Central memory CD4-positive, alpha-beta T cell (primary cell): Measurements from ENCODE around the gene TMEM86B.
"Not testable (repeated sequence)": the region's sequence is repeated elsewhere in the genome, so short reads cannot be mapped to it uniquely, and the experiment has no call there.

Source experiments
- DNase-seq: peaks from one replicate; pipeline ENCODE4 v3.0.0; 2022

TMEM86B gene

GRCh38 chr19:55241935-55242464, 13.4 kb upstream of the TMEM86B start:
- DNase-seq: no peak

DNA sequence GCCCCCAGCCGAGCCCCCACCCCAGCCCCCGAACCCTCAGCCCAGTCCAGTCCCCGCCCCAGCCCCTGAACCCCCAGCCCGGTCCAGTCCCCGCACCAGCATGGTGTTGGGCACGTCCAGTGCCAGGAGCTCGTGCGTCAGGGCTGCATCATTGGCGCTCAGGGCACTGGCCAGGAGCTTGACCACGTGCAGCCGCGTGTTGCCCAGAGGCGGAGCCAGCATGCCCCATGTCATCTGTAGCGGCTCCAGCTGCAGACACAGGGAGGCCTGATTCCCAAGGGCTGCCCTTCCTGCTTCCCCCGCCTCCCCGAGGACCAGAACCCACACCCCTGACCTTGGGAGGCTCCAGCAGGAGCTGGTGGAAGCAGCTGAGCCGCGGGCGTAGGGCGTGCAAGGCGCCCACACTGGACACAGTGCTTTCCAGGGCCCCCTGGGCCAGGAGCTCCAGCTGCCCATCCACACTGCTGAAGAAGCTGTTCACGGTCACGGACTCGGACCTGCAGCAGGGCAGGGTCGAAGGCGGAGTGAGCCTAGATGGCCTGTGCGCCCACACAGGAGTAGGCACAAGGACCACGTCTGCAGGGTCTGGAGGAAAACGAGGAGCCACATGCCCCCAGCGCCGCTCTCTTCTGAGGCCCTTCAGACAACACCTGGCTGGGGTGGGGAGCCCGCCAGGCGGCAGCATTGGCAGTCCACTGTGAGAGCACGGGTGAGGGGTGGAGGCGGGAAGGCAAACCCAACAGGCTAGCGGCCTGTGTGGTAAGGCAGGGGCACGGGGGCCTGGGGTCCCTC, 12.8 kb upstream of the TMEM86B start:
- DNase-seq: no peak

DNA sequence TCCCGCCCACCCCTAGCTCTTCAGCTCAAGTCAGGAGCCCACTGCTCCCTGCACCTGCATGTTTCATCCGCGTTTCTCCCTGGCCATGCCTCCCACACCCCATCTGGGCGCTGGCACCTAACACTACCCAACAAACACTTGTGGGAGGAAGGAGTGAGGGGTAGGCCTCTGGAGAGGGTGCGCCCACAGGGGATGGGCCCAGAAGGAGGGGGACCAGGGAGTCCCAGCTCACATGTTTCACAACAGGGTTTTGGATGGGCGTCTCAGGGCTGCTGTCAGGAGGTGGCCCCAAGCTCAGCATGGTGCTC, 12.1 kb upstream of the TMEM86B start:
- no peak for DNase-seq

DNA sequence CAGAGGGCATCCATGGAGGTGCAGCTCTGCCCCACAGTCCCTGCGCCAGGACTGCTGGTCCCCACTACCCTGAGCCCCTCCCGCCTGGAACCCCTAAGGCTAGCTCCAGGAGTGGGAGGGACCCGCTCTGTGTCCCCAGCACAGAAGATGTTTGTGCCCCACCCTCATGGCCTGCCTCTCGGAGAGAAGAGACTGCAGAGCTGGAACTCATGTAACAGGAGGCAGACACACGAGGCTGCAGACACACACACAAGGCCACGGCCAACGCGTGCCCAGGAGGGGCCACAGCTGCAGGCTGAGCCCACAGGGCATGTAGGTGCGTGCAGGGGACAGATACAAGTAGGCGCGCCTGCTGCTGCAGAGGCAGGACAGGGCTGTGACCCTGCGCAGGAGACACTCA, 10.4 kb upstream of the TMEM86B start:
- DNase-seq: no peak

DNA sequence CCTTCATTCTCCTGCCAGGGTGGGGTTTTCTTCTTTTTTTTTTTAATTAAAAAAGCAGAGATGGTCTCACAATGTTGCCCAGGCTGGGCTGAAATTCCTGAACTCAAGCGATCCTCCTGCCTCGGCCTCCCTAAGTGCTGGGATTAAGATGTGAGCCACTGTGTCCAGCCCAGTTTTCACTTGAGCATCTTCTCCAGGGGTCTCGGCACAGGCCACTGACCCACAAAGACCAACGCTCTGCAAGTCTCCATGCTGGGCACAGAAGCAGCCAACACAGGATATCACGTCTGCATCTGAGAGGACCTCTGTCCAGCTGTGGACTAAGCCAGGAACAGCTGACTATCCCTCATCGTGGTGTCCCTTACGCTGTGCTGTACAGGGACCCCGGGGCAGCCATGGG, 9.5 kb upstream of the TMEM86B start:
- DNase-seq: no peak

DNA sequence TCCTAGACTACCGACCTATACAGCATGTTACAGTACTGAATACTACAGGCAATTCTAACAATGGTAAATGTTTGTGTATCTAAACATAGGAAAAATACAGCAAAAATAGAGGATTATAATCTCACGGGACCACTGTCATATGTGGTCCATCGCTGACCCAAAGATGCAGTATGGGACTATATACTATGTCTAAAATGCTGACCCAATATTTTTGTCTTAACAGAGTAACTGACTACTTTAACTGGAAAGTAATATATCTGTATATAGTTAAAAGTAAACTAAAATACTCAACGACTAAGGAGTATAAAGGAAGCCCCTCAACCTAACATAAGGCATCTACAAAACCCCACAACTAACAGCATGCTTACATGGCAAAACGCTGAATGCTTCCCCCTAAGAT, 4.4 kb upstream of the TMEM86B start:
- DNase-seq: no peak

DNA sequence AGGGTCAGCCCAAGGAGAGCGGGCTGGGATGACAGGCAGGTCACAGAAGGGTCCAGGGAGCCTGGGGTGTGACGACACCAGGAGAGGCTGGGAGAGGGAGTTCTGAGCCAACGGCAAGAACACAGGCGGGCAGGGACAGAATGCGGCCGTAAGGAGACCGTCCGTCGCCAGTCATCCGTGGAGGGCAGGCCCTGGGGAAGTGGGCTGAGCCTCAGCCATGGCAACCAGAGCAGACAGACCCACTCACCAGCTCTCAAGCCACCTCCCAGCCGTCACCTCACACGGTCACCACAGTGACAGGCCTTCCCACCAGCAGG, 3.7 kb upstream of the TMEM86B start:
- DNase-seq: no peak

DNA sequence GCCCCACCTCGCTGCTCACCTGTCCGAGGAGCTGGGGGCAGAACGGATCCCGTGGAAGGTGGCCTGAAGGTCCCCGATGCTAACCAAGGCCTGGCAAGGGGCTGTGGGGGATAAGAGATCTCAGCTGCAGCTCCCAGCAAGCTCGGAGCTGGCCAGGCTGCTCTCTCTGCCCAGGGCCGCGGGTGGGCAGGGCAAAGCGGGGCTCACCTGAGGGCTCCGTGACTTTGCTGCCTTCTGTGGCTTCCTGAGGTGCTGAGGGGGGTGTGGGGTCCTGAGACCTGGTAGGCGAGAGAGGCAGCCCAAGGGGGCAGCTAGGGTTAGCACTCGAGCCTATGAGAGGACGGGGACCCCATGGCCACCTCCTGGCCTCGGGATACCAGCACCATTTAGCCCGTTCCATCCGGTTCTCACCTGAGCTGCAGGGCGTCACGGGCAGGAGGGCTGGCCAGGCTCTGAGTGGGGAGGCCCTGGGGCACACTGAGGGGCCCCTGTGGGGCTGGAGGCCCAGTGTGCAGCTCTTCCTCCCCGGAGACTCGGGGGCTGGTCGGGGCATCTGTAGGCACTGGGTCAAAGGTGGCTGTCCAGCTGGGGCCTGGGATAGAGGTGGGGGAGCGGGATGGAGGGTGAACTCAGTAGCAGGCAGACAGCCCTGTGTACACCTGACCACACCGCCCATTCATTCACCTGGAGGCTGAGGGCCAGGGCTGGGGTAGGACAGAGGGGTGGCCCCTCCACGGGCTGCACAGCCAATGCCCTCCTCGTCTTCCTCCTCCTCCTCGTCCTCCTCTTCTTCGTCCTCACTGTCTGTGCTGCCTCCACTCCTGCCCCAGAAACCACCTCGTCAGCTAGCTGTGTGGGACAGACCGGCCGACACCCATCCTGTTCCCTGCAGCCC, 3.1 kb upstream of the TMEM86B start:
- DNase-seq: no peak

GRCh38 chr19:55230780-55231179, 2.2 kb upstream of the TMEM86B start:
- DNase-seq: no peak

GRCh38 chr19:55230329-55230728, 1.8 kb upstream of the TMEM86B start:
- DNase-seq: no peak

GRCh38 chr19:55229789-55230182, 1.2 kb upstream of the TMEM86B start:
- no peak for DNase-seq

DNA sequence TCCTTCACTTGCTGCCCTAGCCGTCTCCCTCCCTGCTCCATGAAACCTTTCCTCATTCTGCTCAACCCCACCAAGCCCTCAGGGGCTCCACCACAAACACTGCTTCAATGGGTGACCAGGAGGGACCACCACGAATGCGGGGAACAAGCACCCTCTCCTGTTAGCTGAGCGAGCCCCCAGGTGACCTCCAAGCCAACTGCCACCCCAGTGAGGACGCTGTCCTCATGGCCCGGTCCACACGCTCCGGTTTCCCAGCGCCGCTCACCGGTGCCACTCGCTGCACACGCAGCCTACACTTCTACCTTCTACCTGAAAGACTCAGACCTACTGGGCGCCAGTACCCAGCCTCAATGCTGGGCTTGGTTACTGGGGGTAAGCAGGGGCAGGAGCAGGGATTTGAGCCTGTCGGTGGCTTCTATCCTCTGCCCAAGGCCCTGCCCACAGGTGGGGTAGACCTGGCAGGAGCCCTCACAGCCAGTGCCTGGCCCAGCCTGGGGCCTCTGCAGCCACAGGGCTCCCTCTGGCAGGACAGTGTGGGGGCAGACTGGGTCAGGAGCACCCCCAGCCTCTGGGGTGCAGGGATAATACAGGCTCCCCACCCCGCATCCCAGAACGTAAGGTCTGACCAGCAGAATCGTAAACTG, 704 bp upstream of the TMEM86B start:
- DNase-seq: no peak

DNA sequence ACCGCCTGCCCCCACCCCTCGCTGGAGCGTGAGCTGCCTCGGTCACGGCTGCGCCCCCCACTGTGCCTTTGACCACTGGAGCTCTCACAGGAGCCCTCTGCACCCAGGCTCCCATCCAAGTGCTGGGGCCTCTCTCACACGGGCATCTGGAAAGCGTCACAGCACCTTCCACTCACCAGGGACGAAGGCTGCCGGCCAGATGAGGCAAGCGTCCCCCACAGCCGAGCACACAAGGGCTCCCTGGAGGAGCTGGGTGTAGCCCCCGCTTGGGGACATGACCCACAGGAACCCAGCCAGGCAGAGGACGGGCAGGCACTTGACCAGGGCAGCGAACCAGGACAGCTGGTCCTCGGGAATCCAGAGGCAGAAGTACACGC, 560 bp downstream of the TMEM86B start:
- DNase-seq: no peak

DNA sequence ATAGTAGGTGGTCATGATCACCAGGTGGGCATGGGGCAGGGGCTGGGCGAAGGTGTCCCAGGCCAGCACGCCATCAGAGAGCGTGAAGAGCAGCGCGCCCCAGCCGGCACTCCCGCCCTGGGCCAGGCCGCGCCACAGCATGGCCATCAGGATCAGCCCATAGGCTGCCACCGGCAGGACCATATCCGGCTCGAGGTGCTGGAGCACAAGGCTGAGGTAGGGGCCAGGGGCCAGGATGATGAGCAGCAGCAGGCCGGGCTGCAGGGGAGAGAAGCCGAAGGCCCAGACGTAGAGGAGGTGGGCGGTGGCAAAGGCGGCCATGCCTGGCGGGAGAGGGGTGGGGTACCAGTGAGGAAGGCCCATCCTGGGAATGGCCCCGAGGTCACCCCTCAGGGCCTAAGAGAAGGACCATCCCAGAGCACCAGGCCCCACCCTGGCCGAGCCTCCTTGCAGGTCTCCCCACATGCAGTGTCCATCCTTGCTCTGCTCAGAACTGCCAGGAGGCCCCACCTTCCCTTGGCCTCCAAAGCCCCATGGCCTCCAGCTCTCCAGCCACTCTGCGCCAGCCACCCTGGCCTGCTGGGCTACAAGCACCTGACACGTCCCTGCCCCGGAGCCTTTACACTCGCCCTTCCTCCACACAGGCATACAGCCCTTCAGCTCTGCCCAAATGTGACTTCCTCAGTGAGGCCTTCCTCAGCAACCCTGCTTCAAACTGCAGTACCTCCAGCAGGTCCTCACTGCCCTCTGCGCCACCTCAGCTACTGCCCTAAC, 1.1 kb downstream of the TMEM86B start:
- no peak for DNase-seq

DNA sequence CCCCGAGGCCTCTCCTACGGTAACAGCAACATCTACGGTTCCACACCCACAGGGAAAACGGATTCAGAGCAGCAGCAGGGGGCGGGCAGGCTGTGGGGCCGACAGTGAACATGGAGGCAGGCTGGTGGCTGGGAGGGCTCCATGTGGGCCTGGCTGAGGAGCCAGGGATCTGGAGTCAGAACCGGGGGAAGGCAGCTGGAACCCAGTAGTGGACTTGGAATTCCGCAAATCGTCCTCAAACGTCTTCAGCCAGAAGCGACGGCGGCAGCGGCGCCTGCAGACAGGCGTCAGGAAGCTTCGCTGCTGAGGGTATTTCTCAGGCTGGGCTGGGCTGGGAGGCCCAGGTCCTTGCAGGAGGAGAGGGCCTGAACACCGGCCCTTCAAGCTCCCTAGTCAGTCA, 1.8 kb downstream of the TMEM86B start:
- no peak for DNase-seq

- no peak for DNase-seq
Measured at GRCh38 chr19:55226273-55226672, 2.3 kb downstream of the TMEM86B start.

- DNase-seq: no peak
Measured at GRCh38 chr19:55225415-55225958, 3.1 kb downstream of the TMEM86B start.

DNA sequence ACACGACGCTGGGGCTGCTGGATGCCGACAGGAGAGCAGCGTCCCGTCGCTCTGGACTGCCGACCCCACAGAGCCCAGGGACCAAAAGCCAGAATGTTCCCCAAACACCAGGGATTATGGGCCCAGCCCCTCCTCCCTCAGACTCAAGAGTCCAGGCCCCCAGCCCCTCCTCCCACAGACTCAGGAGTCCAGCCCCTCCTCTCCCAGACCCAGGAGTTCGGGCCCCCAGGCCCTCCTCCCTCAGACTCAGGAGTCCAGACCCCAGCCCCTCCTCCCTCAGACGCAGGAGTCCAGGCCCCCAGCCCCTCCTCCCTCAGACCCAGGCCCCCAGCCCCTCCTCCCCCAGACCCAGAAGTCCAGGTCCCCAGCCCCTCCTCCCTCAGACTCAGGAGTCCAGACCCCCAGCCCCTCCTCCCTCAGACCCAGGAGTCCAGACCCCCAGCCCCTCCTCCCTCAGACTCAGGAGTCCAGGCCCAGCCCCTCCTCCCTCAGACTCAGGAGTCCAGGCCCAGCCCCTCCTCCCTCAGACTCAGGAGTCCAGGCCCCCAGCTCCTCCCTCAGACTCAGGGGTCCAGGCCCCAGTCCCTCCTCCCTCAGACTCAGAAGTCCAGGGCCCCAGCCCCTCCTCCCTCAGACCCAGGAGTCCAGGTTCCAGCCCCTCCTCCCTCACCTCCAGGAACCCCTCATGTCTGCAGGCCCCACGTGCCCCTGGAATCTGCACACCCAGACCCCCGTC, 3.7 kb downstream of the TMEM86B start:
- DNase-seq: not testable (repeated sequence)

DNA sequence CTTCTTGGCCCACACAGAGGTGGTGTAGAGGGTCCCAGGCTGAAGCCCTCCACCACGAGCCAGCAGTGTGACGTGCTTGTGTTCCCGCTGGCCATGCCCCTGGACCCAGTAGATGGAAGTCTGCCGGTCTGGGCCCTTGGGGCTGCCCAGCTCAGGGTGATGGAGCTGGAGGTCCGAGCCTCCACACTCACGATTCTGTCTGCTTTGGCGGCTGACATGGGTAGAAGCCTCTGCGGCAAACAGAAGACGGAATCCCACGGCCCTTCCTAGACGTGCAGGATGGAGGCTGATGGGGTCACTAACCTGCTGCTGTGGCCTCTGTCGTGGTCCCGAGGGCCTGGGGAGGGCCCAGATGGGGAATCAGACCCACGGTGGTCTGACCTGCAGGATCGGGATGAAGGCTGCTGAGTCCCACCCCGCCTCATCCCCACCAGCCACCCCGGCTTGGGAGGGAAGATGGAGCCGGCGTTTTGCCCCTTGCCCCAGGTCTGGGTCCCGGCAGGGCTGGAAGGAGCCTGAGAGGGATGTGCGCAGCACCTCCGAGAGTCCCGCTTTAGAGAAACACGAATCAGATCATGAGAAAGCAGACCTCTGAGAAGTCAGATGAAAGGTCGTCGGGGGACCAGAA, 4.4 kb downstream of the TMEM86B start:
- DNase-seq: no peak

GRCh38 chr19:55223291-55224037, 5.1 kb downstream of the TMEM86B start:
- DNase-seq: no peak

DNA sequence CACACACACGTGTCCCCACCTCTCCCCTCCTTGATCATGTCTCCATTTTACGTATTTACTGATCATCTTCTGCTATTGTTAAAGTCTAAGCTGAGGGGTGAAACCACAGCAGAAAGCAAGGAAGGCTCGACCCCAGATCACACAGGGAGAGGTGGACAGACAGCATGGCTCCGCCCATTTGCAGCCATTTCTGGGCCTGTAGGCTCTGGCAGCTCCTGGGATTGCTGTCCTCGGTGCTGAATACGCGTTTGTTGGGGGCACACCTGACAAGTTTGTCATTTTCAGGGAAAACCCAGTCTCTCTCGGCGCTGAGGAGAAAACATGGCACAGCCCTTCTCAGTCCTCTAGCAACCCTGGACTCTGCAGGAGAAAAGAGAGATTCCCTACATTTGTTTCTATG, 8.0 kb downstream of the TMEM86B start:
- no peak for DNase-seq
